ENCODE measurements around the gene ZNF521.

The ZNF521 gene

DNA sequence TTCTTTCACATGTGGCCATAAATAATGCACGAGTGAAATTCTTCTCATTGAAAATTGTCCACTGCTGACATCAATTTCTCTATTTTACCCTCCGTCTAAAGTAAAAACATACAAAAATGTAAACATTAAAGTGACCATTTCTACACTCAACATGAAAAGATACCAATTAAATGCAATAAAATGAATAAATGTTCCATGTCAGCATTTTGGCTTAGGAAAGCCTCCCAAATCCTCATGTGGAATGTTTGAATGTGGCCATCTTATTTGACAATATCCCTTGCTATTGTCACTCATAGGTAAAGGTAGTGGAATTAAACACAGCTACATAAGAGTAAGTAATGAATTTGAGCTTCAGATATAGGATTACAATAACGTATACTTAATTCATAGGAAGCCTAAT, 60.8 kb downstream of the ZNF521 start:
- TF ChIP-seq, protein P1, sequence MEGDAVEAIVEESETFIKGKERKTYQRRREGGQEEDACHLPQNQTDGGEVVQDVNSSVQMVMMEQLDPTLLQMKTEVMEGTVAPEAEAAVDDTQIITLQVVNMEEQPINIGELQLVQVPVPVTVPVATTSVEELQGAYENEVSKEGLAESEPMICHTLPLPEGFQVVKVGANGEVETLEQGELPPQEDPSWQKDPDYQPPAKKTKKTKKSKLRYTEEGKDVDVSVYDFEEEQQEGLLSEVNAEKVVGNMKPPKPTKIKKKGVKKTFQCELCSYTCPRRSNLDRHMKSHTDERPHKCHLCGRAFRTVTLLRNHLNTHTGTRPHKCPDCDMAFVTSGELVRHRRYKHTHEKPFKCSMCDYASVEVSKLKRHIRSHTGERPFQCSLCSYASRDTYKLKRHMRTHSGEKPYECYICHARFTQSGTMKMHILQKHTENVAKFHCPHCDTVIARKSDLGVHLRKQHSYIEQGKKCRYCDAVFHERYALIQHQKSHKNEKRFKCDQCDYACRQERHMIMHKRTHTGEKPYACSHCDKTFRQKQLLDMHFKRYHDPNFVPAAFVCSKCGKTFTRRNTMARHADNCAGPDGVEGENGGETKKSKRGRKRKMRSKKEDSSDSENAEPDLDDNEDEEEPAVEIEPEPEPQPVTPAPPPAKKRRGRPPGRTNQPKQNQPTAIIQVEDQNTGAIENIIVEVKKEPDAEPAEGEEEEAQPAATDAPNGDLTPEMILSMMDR (IDR thresholded peaks at IDR 0.05; ENCODE audit: low read depth, low read length) = no peak
- no peak for DNase-seq (ENCODE audit: extremely low read depth, low read depth)

DNA sequence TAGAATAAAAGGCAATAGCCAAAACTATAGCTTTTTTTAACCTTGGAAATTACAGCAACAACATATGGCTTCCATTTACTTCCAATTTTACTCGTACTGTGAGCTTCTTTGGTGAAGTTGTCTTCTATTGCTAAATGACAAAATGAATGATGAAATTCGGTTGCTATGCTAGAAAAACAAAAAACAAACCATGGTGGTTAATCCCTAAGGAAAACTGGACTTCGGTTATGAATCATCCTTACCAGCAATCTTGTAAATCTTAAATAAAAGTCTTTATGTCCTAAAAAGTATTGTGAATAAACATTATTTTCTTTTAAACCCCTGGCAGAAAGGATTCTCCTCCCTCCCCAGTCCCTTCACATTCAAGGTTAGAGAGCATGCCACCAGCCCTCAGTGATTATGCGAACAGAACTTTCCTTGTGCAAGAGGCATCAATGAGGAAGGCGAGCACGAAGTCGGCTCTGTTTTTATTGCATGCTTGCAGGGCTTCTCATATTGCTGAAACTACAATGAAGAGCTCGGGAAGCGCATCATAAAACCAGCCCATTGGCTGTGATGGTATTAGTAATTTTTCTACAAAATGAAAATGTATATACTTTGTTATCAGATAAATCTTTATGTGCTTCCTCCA, 62.9 kb downstream of the ZNF521 start:
- peak; percentile 90 for DNase-seq (ENCODE audit: extremely low read depth, low read depth)
- TF ChIP-seq, protein P1 (IDR thresholded peaks at IDR 0.05; ENCODE audit: low read depth, low read length) = no peak

DNA sequence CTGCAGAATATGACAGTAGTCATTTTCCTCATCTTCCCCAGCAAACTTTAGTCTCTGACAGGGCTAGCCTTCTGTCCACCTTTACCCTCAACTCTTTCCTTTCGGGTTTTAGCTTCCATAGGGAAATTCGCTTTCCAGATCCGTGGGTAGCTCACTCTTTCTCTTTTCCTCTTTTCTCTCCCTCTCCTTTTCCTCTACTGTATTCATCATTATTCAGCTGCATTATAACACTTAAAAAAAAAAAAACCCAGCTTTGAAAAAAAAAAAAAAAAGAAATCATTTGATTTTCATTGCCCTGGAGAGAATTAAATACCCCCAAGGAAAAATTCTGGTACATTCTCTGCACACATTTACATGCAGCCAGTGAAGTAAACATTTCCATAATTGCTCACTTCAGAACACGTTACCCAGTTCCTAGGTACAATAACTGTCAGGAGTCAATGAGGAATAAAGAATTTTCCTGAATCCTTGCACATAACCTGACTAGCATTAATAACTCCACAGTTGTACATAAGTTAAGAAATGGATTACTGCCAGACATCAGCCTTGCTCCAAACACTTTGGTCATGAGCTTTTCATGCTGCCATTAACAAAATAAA, 63.5 kb downstream of the ZNF521 start:
- TF ChIP-seq, protein P1 (IDR thresholded peaks at IDR 0.05; ENCODE audit: low read depth, low read length) = no peak
- no peak for DNase-seq (ENCODE audit: extremely low read depth, low read depth)

DNA sequence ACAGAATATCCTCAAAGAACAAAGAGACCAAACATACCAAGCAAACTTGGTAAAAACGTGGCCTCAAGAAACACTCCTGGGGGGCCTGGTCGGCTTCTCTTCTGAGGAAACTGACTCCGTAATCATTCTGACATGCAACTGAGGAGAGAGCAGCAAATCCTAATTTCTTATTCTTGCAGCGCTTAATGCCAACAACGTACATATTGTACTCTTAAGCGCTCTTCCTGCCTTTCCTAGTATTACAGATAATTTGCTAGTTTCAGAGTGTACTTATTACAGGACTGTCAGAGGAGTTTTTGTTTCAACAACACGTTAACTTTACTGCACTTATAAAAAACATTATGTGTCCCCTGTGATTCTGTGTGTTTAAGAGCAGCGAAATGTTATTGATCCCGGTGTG, 64.9 kb downstream of the ZNF521 start:
- no peak for DNase-seq (ENCODE audit: extremely low read depth, low read depth)
- TF ChIP-seq, protein P1 (IDR thresholded peaks at IDR 0.05; ENCODE audit: low read depth, low read length) = no peak

DNA sequence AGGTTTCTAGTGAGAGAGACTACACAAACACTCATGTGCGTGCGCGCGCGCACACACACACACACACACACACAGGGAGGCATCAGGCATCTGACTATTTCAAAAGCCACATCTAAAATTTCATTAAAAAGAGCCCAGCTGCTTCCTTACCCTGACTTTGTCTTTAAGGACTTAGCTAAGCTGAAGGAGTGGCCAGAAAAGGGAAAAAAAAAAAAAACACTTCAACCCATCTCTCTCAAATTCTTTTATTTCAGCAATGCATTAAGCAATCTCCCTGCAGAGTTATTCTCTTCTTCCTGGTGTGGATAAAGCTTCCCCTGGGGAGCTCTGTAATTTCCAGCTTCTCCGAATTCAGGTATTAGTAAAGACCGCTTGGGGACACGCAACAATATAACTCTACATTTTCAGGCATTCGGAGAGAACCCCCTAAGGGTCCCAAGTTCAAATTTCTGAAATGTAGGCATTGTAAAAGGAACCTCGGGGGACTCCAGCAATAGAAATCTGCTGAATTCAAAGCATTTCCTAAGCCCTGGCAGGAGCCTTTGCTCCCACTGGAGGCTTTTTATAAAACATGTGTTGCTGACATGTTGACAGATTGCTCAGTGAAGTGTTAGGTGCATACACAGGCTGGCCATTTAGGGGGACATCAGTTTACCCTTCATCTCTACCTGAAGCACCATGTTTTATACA, 67.0 kb downstream of the ZNF521 start:
- TF ChIP-seq, protein P1 (IDR thresholded peaks at IDR 0.05; ENCODE audit: low read depth, low read length) = no peak
- peak; percentile 65 for DNase-seq (ENCODE audit: extremely low read depth, low read depth)

DNA sequence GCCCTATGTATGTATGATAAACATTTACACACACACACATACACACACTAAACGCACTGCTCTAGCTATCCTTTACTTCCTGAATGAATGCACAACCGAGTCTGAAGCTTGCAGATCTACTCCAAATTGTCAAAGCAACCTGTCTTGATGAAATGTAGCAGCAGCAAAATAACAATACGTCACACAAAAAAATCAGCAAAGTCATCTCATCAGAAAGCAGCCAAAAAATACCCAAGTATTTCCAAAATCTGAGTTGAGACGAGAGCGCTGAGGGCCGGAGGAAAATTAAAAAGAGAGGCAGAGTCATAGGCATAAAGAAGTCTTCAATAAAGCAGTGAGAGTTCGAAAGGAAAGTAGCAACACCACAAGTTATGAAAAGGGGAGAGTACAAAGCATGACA, 67.7 kb downstream of the ZNF521 start:
- TF ChIP-seq, protein P1 (IDR thresholded peaks at IDR 0.05; ENCODE audit: low read depth, low read length) = no peak
- no peak for DNase-seq (ENCODE audit: extremely low read depth, low read depth)

DNA sequence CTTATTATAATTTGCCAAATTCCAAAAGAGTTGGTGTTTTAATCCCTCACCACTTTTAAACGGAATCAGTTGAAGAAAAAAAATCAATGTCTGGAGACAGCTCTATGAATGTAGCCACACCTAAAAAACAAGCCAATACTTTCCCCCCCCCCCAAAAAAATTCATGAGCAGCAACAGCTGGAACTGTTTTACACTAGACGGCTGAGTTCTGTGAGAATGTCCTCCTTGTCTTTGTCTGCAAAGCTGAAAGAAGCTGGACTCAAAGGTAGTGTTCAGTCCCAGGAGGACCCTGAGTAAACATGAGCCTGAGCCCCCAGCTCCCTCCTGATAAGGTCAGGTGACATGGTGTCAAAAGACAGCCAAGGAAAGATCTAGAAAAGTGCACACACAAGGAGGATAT, 68.2 kb downstream of the ZNF521 start:
- no peak for DNase-seq (ENCODE audit: extremely low read depth, low read depth)
- TF ChIP-seq, protein P1 (IDR thresholded peaks at IDR 0.05; ENCODE audit: low read depth, low read length) = no peak

All from AG09319 (cell line).